ENCODE results near the gene DPH7.

DNA sequence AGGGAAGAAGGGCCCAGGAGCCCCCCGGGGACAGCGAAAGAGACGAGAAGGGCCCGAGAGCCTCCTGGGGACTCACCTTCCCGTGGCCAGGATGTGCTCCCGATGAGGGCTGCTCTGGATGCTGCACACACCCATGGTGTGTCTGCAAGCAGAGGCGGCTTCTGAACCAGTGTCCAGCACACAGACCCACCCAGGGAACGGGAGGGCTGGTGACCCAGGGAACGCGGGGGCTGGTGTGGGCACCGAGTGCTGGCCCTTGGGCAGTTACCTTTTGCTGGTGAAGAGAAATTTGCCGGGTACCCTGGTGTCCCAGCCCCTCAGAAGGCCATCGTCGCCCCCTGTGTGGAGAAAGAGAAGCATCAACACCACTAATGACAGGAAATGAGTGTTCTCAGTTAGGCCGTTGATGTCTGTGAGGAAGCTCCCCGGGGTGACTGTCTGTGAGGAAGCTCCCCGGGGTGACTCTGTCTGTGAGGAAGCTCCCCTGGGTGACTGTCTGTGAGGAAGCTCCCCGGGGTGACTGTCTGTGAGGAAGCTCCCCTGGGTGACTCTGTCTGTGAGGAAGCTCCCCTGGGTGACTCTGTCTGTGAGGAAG, 13.8 kb downstream of the DPH7 start:
- TF ChIP-seq EZH2 (IDR thresholded peaks at IDR 0.05; ENCODE audit: low read depth, low read length, severe bottlenecking): no peak
- TF ChIP-seq, protein P1, sequence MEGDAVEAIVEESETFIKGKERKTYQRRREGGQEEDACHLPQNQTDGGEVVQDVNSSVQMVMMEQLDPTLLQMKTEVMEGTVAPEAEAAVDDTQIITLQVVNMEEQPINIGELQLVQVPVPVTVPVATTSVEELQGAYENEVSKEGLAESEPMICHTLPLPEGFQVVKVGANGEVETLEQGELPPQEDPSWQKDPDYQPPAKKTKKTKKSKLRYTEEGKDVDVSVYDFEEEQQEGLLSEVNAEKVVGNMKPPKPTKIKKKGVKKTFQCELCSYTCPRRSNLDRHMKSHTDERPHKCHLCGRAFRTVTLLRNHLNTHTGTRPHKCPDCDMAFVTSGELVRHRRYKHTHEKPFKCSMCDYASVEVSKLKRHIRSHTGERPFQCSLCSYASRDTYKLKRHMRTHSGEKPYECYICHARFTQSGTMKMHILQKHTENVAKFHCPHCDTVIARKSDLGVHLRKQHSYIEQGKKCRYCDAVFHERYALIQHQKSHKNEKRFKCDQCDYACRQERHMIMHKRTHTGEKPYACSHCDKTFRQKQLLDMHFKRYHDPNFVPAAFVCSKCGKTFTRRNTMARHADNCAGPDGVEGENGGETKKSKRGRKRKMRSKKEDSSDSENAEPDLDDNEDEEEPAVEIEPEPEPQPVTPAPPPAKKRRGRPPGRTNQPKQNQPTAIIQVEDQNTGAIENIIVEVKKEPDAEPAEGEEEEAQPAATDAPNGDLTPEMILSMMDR (IDR thresholded peaks at IDR 0.05; ENCODE audit: control extremely low read depth in 1 of 3, insufficient read depth in 1 of 3, low read depth in 1 of 3, low read length in 3 of 3): no peak
- TF ChIP-seq GABPA (IDR thresholded peaks at IDR 0.05; ENCODE audit: borderline replicate concordance, insufficient read depth, low read length): no peak
- TF ChIP-seq CREB1 (IDR thresholded peaks at IDR 0.05): no peak
- TF ChIP-seq, protein P2, sequence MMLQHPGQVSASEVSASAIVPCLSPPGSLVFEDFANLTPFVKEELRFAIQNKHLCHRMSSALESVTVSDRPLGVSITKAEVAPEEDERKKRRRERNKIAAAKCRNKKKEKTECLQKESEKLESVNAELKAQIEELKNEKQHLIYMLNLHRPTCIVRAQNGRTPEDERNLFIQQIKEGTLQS (IDR thresholded peaks at IDR 0.05; ENCODE audit: insufficient read depth, low read depth, low read length): no peak
- TF ChIP-seq, protein P3, sequence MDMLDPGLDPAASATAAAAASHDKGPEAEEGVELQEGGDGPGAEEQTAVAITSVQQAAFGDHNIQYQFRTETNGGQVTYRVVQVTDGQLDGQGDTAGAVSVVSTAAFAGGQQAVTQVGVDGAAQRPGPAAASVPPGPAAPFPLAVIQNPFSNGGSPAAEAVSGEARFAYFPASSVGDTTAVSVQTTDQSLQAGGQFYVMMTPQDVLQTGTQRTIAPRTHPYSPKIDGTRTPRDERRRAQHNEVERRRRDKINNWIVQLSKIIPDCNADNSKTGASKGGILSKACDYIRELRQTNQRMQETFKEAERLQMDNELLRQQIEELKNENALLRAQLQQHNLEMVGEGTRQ (IDR thresholded peaks at IDR 0.05; ENCODE audit: low read length): no peak
- TF ChIP-seq, protein P4, sequence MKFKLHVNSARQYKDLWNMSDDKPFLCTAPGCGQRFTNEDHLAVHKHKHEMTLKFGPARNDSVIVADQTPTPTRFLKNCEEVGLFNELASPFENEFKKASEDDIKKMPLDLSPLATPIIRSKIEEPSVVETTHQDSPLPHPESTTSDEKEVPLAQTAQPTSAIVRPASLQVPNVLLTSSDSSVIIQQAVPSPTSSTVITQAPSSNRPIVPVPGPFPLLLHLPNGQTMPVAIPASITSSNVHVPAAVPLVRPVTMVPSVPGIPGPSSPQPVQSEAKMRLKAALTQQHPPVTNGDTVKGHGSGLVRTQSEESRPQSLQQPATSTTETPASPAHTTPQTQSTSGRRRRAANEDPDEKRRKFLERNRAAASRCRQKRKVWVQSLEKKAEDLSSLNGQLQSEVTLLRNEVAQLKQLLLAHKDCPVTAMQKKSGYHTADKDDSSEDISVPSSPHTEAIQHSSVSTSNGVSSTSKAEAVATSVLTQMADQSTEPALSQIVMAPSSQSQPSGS (IDR thresholded peaks at IDR 0.05; ENCODE audit: low read length): no peak
- TF ChIP-seq POLR2AphosphoS5 (IDR thresholded peaks at IDR 0.05; ENCODE audit: low read depth, low read length): no peak
